ENCODE measurements around the gene PIP5K1C.

DNA sequence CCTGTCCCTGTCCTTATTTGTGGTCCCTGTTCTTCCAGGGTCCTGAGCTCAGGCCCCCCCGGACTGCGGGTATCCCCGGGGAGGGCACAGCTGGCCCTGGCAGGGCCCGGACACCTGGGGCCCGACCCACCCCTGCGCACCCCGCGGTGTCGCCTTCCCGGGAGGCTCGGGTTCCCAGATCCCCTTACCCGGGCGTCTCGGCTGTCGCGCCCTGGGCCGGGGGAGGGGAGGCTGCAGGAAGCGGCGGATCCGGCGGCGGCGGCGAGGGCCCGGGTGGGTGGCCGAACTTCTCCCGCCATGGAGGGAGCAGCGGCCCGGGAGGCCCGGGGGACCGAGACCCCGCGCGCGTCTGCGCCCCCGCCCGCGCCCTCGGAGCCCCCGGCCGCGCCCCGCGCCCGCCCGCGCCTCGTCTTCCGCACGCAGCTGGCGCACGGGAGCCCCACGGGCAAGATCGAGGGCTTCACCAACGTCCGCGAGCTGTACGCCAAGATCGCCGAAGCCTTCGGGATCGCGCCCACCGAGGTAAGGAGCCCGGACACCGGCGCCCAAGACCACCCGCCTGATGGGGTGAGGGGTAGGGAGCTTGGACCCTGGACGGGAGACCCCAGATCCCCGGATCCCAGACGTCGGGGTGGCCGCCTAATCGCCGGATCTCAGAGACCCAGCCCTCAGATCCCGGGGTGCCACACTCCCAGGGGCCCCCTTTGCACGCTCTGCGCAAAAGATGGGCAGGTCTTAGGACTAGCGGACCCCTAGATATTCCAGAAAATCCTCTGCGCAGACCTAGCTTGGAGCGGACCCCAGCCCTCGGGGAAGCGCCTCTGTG is 114.8 kb downstream of the PIP5K1C start, which contains the start of gene GIPC3:
- TF ChIP-seq, protein P1, sequence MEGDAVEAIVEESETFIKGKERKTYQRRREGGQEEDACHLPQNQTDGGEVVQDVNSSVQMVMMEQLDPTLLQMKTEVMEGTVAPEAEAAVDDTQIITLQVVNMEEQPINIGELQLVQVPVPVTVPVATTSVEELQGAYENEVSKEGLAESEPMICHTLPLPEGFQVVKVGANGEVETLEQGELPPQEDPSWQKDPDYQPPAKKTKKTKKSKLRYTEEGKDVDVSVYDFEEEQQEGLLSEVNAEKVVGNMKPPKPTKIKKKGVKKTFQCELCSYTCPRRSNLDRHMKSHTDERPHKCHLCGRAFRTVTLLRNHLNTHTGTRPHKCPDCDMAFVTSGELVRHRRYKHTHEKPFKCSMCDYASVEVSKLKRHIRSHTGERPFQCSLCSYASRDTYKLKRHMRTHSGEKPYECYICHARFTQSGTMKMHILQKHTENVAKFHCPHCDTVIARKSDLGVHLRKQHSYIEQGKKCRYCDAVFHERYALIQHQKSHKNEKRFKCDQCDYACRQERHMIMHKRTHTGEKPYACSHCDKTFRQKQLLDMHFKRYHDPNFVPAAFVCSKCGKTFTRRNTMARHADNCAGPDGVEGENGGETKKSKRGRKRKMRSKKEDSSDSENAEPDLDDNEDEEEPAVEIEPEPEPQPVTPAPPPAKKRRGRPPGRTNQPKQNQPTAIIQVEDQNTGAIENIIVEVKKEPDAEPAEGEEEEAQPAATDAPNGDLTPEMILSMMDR (conservative IDR thresholded peaks at IDR 0.05) = no peak
- TF ChIP-seq EZH2 (IDR thresholded peaks at IDR 0.05; ENCODE audit: low read depth) = no peak
